Sigmoid colon (tissue), 4 donors: ENCODE data around the gene MEGF11.

ENCODE experiments used
- EP300 ChIP-seq, 4 donors: sonication (generic); formaldehyde crosslinking; IDR thresholded peaks; one replicate each; pipeline ENCODE4 v1.6.1; 2017; ENCODE audit warnings: antibody characterized with exemption in 4 of 4
- POLR2A ChIP-seq, 2 donors: fragments of 450-650 bp; IDR thresholded peaks; one replicate each; pipeline ENCODE4 v1.6.1; 2016; ENCODE audit warnings: antibody characterized with exemption in 2 of 2, mild to moderate bottlenecking in 2 of 2, moderate library complexity in 2 of 2
- POLR2AphosphoS5 ChIP-seq, 4 donors: sonication (generic); formaldehyde crosslinking; IDR thresholded peaks; one replicate each; pipeline ENCODE4 v1.6.1; 2017; ENCODE audit warnings: antibody characterized with exemption in 4 of 4
- TF ChIP-seq, protein P1 (sequence below), 4 experiments: fragments of 450-650 bp in 3 of 4; fragments of 200-600 bp in 1 of 4; IDR thresholded peaks; one replicate each; pipeline ENCODE4 v1.5.1; 2016 to 2019; ENCODE audit warnings: antibody characterized with exemption in 4 of 4, mild to moderate bottlenecking in 3 of 4, moderate library complexity in 2 of 4

DNA sequence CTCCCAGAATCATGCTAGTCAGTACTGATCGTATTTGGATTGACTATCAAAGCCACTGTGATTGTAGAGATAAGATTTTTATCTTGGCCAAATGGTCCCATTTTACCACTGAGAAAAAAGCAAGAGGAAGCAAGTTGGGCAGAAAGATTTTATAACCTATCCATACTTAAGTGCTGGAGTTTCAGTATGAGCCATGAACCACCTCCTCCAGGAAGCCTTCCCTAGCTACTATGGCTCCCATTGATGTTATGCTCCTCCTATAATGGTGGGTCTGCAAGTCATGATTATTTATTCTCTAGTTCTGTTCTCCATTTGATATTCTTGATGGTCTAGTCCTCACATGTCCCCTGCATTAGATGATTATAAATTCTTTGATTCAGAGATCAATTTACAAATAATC, 6.6 kb downstream of the MEGF11 start:
- TF ChIP-seq POLR2A (IDR thresholded peaks at IDR 0.05) (no peak), POLR2AphosphoS5 (IDR thresholded peaks at IDR 0.05) (no peak), EP300 (IDR thresholded peaks at IDR 0.05) (no peak)
- TF ChIP-seq, protein P1, sequence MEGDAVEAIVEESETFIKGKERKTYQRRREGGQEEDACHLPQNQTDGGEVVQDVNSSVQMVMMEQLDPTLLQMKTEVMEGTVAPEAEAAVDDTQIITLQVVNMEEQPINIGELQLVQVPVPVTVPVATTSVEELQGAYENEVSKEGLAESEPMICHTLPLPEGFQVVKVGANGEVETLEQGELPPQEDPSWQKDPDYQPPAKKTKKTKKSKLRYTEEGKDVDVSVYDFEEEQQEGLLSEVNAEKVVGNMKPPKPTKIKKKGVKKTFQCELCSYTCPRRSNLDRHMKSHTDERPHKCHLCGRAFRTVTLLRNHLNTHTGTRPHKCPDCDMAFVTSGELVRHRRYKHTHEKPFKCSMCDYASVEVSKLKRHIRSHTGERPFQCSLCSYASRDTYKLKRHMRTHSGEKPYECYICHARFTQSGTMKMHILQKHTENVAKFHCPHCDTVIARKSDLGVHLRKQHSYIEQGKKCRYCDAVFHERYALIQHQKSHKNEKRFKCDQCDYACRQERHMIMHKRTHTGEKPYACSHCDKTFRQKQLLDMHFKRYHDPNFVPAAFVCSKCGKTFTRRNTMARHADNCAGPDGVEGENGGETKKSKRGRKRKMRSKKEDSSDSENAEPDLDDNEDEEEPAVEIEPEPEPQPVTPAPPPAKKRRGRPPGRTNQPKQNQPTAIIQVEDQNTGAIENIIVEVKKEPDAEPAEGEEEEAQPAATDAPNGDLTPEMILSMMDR (IDR thresholded peaks at IDR 0.05) = no peak
